Fibroblast of mammary gland (primary cell): Measurements from ENCODE around the gene GPR21.

Experiments
- DNase-seq: peaks from one replicate; pipeline ENCODE4 v3.0.0-alpha.2; 2010; ENCODE audit warnings: low read depth
- H3K4me3 ChIP-seq: 2 replicates; pipeline ENCODE4 v1.5.1; 2011; ENCODE audit warnings: low read depth, mild to moderate bottlenecking, low read length, moderate library complexity; ENCODE audit not compliant: control insufficient read depth
- CTCF ChIP-seq: conservative IDR thresholded peaks from 2 replicates; pipeline ENCODE4 v1.5.1; 2011; ENCODE audit warnings: low read depth, low read length, inconsistent platforms; ENCODE audit not compliant: control insufficient read depth, insufficient read depth

Gene GPR21

DNA sequence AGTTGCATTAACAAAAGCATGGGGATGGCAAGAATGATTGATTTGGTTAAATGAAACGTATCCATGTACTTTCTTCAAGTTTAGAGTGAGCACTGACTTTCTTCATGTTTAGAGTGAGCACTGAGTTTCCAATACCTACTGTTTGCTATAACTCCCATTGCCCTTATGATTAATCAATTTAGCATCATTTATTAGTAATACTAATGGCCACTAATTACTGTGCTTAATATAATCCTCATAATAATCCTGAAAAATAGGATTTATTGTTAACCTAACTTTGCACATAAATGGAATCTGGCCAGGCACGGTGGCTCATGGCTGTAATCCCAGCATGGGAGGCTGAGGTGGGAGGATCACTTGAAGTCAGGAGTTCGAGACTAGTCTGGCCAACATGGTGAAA, 22.1 kb upstream of the GPR21 start:
- DNase-seq, result no peak
- no peak for TF ChIP-seq CTCF
- H3K4me3 ChIP-seq, result no peak overlapping the region

DNA sequence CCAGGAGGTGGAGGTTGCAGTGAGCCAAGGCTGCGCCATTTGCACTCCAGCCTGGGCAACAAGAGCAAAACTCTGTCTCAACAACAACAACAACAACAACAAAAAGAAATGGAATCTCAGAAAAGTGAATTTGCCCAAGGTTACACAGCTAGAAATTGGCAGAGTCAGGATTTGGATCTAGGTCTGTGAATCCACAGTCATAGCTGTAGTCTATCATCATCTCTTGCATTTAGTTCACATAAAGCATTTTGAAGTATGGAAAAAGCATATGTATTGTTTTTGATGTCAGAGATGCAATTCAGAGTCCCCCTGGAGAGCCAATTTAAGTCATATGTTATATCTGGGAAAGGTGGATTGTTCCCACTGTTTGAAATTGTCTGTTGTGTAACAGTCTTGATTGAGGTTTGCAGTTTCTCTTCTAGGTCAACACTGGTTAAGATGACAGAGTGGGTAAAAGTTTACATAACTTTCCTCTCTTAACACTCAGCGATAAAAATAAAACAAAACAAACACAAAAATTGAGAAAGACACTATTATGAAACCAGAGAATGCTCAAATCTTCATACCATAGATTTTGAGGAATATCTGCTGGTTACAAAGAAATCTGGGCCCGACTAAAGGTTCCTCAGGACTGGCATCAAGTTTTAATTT, 21.5 kb upstream of the GPR21 start:
- no peak for TF ChIP-seq CTCF
- peak; percentile 17 for DNase-seq
- no peak overlapping the region for H3K4me3 ChIP-seq

DNA sequence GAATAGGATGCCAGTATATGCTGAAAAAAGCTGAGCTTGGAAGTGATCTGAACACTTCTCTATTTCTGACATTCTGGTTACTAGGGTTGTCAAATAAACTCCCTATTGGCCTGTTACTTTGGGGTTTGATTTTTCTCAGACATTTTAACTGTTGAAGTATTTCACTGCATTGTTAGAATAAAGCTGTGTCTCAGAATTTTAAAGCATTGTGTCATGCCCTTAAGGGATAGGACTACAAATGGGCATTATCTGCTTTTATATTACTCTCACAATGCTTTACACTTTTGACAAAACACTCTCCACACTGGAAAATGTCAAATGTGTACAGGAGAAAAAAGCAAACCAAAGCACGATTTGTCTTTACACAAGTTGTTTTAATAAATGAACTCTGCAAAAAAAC, 16.8 kb upstream of the GPR21 start:
- H3K4me3 ChIP-seq, result no peak overlapping the region
- no peak for DNase-seq
- no peak for TF ChIP-seq CTCF

GRCh38 chr9:123020796-123021195, 12.7 kb upstream of the GPR21 start:
- TF ChIP-seq CTCF, result no peak

GRCh38 chr9:123026425-123026824, 7.0 kb upstream of the GPR21 start:
- DNase-seq, result no peak
- no peak overlapping the region for H3K4me3 ChIP-seq
- TF ChIP-seq CTCF, result no peak

More at GRCh38 chr9:123020796-123021195, 12.7 kb upstream of the GPR21 start:
- DNase-seq, result no peak
- H3K4me3 ChIP-seq, result no peak overlapping the region

DNA sequence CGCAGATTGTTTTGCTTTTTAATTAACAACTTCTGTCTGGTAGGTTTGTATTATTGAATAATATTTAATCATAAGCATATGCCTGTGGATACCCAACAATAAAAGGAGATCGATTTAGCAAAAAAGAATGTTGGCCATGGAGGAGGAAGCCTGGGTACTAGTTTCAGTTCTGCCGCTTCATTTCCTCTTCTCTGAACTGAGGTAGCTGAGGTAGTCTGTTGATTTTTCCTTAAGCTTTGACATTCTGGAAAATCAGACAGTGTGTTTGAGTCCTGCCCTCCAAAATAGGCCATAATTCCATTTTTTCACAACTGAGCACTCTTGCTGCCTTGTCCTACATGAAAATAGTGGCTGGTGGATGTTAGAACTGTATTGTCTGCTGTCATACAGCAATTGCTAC, 6.0 kb upstream of the GPR21 start:
- no peak for TF ChIP-seq CTCF
- no peak for DNase-seq
- no peak overlapping the region for H3K4me3 ChIP-seq

- TF ChIP-seq CTCF, result no peak
- no peak overlapping the region for H3K4me3 ChIP-seq
- DNase-seq, result no peak
These were observed 5.3 kb upstream of the GPR21 start for GRCh38 chr9:123028136-123028535.
